LNCAP (cell line): Measurements from ENCODE around the gene TTC28.

Experiments
- TF ChIP-seq, protein P1 (sequence below): fragments of 450-650 bp; IDR thresholded peaks from 2 replicates; pipeline ENCODE4 v1.5.1; 2017; ENCODE audit warnings: mild to moderate bottlenecking

Gene TTC28

DNA sequence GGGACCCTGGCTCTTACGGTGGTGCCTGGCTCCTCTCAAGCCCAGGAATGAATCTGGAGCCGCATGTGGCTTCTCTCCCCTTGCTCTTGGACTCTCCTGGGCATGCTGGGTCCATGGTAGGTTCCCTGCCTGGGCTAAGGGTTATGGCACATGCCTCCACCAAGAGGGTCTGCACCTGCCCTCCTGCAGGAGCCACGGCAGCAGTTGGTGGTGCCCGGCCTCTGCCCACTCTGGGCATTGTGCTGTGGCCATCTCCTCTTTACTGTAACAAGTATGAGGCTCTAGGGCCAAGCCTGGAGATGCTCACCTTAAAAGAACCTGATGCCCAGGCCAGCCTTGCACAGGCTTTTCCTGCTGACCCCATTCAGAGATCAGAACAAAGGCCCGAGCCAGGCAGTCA is 656.6 kb downstream of the TTC28 start:
- TF ChIP-seq, protein P1, sequence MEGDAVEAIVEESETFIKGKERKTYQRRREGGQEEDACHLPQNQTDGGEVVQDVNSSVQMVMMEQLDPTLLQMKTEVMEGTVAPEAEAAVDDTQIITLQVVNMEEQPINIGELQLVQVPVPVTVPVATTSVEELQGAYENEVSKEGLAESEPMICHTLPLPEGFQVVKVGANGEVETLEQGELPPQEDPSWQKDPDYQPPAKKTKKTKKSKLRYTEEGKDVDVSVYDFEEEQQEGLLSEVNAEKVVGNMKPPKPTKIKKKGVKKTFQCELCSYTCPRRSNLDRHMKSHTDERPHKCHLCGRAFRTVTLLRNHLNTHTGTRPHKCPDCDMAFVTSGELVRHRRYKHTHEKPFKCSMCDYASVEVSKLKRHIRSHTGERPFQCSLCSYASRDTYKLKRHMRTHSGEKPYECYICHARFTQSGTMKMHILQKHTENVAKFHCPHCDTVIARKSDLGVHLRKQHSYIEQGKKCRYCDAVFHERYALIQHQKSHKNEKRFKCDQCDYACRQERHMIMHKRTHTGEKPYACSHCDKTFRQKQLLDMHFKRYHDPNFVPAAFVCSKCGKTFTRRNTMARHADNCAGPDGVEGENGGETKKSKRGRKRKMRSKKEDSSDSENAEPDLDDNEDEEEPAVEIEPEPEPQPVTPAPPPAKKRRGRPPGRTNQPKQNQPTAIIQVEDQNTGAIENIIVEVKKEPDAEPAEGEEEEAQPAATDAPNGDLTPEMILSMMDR, result no peak

- TF ChIP-seq, protein P1, result no peak
Measured at GRCh38 chr22:28021998-28022660, 657.5 kb downstream of the TTC28 start.

- TF ChIP-seq, protein P1, result no peak
Measured at GRCh38 chr22:28021116-28021997, 658.3 kb downstream of the TTC28 start.

DNA sequence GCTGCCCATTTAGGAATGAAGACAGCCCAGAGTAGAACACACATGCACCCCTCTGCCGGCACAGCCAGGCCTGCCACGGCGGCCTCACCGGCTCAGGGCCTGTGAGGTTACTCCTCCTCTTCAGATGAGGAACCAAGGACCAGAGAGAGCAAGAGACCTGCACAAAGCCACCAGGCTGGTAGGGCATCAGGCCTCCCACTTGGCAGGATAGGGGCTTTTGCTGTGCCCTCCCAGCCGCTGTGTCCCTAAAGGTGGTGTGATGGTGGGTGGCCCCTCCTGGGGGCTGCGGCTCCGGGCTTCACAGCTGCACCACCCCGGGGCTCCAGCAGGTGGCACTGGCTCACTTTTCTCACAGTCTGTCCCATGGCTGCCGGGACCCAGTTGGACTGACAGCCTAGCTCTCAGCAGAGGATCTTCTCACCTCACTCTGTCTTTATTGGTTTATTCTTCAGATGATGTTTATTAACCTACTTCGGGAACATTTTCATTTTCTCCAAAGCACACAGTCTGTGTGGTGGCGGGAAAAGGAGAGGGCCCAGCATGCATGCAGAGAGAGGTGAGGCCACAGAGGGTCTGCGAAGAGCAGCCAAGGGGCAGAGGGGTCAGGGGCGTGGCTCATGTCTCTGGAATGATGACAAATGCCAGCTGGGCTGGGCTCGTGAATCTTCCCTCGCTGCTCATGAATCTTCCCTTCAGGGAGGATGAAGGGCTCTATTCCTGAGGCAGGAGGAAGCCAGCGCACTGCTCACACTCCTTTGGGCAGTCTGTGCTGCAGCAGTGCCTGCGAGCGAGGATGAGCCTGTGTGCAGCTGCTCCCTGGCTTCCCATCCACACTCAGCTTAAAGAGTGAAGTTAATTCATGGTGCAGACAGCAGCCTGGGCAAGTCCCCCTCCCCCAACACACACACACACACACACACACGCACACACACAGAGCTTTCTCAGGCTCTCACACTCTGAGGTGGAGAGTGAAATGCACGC is 659.5 kb downstream of the TTC28 start:
- TF ChIP-seq, protein P1, result peak; percentile 99

- TF ChIP-seq, protein P1, result no peak
Measured at GRCh38 chr22:28019360-28019759, 660.3 kb downstream of the TTC28 start.

GRCh38 chr22:28018461-28018927 is 661.1 kb downstream of the TTC28 start:
- TF ChIP-seq, protein P1, result no peak

DNA sequence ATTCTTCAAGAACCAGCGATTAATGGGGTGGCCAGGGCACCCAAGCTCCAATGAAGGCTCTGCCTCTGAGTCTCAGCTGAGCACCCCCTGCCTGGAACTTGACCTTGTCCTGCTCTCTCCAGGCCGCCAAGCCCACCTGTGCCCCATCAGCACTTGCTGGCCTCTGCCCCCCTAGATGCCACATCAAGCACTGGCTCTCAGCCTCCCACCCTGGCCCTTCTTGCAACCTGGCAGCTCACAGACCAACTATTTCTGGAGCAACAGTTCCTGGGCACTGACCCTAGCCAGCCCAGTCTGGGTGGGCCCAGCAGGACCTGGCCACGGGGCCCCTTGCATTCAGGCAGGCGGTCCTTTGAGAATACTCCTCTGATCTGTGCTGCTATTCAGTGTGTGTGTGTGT is 661.8 kb downstream of the TTC28 start:
- TF ChIP-seq, protein P1, result no peak
